ENCODE data around the gene PLXDC2. TPM values are rescaled to one million over a fixed set of nuclear protein-coding genes. Genes with fewer than 3 reads are reported as not detected.

The PLXDC2 gene
- total RNA-seq, 1 experiment from 2014 or later = 38.7 TPM

DNA sequence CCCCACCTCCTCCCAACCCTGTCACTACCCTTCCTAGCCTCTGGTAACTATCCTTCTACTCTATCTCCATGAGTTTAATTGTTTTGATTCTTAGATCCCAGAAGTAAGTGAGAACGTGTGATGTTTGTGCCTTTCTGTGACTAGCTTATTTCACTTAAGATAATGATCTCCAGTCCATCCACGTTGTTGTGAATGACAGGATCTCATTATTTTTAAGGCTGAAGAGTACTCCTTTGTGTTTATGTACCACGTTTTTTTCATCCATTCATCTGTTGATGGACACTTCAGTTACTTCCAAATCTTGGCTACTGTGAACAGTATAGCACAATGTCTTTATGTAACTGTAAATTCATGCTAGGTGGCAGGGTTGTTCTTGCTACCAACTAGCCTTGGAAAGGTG lies 461.6 kb downstream of the PLXDC2 start:
- H3K27ac ChIP-seq (ENCODE audit: insufficient read length, low read depth, low read length) = no peak overlapping the region
- Mint-ChIP-seq H3K4me3 (no peak overlapping the region), H3K9me3 (no peaks in the 10 kb centered on the region), H3K4me1 (peaks cover 4 to 11% of the 10 kb centered on the region in 2 experiments; a peak in 3 of 4 replicates), H3K27ac (peak overlapping the region in 1 of 3 experiments; percentile 74; a peak in 2 of 7 replicates), H3K36me3 (ENCODE audit: insufficient read depth in 1 of 3, low read depth in 3 of 3) (peaks cover 7 to 9% (median 7%) of the 10 kb centered on the region in 3 experiments; a peak in 6 of 7 replicates), H3K27me3 (ENCODE audit: low read depth) (no peaks in the 10 kb centered on the region)
- H2BK120ac ChIP-seq (ENCODE audit: low read depth, low read length, poor library complexity, severe bottlenecking) = no peak overlapping the region
- no peak overlapping the region for H3K56ac ChIP-seq (ENCODE audit: insufficient read length, low read depth, low read length)
- no peaks in the 10 kb centered on the region for H3K9me3 ChIP-seq (ENCODE audit: control insufficient read depth, low read depth, low read length)
- no peak overlapping the region for H2BK5ac ChIP-seq (ENCODE audit: insufficient read length, low read length)
- H4K91ac ChIP-seq (ENCODE audit: insufficient read length, low read depth, low read length) = no peak overlapping the region
- no peak for DNase-seq
- H3K4me1 ChIP-seq (ENCODE audit: insufficient read depth, low read length) = no peaks in the 10 kb centered on the region
- no peak overlapping the region for H2AFZ ChIP-seq (ENCODE audit: low read length)
- no peaks in the 10 kb centered on the region for H3K79me2 ChIP-seq (ENCODE audit: insufficient read depth, low read length)
- H3T11ph ChIP-seq (ENCODE audit: low read length) = no peak overlapping the region
- H3K27me3 ChIP-seq (ENCODE audit: insufficient read depth, low read length) = no peaks in the 10 kb centered on the region
- no peak overlapping the region for H2BK20ac ChIP-seq (ENCODE audit: low read depth, low read length, poor library complexity, severe bottlenecking)
- no peak for TF ChIP-seq CTCF (conservative IDR thresholded peaks at IDR 0.05)
- H3K4ac ChIP-seq (ENCODE audit: low read depth, low read length) = no peak overlapping the region
- no CpG with 5 or more reads among the region's 3 CpGs for WGBS (ENCODE audit: extremely low coverage, insufficient read length, low lambda C conversion rate)
- no peak overlapping the region for H3K9ac ChIP-seq (ENCODE audit: extremely low read depth, insufficient read length, low read length)
- H2BK15ac ChIP-seq (ENCODE audit: low read depth, low read length) = no peak overlapping the region
- no peak overlapping the region for H3K23ac ChIP-seq (ENCODE audit: insufficient read length, low read depth, low read length)
- no peak overlapping the region for H2BK12ac ChIP-seq (ENCODE audit: insufficient read length, low read depth, low read length)
- H3K4me2 ChIP-seq (ENCODE audit: insufficient read depth, insufficient read length, low read length) = no peak overlapping the region
- H4K8ac ChIP-seq (replicated peaks; ENCODE audit: insufficient read length, low read depth, low read length) = no peak overlapping the region
- no peaks in the 10 kb centered on the region for H4K20me1 ChIP-seq (ENCODE audit: control insufficient read depth, insufficient read depth, insufficient read length)
- no peaks in the 10 kb centered on the region for H3K79me1 ChIP-seq (ENCODE audit: insufficient read depth, low read depth, low read length, poor library complexity, severe bottlenecking)
- H3K14ac ChIP-seq (ENCODE audit: insufficient read depth, low read length) = no peak overlapping the region
- no peak overlapping the region for H2AK5ac ChIP-seq (ENCODE audit: insufficient read length, low read length)
- H3K18ac ChIP-seq (ENCODE audit: insufficient read length, low read depth, low read length) = no peak overlapping the region
- H3K23me2 ChIP-seq (ENCODE audit: insufficient read length, low read depth, low read length, poor library complexity, severe bottlenecking) = no peaks in the 10 kb centered on the region
- no peak overlapping the region for H4K5ac ChIP-seq (ENCODE audit: insufficient read length, low read depth, low read length)

Measured in H9 (cell line).